GM21390 (cell line): ENCODE data around the gene NRAP.

Experiments used
- ATAC-seq: cut with Tn5 transposase; IDR thresholded peaks from one replicate; pipeline ENCODE4 v1.9.1; 2021; ENCODE audit not compliant: unreplicated experiment

Gene NRAP

GRCh38 chr10:113610631-113611601 lies 52.9 kb downstream of the NRAP start:
- no peak for ATAC-seq

GRCh38 chr10:113609704-113610108 lies 54.1 kb downstream of the NRAP start:
- no peak for ATAC-seq

- ATAC-seq, result no peak
Measured at GRCh38 chr10:113605268-113605978, 58.4 kb downstream of the NRAP start.

- no peak for ATAC-seq
Measured at GRCh38 chr10:113604572-113604971, 59.3 kb downstream of the NRAP start.

GRCh38 chr10:113603057-113603777 lies 60.6 kb downstream of the NRAP start:
- no peak for ATAC-seq

- no peak for ATAC-seq
Measured at GRCh38 chr10:113600569-113600968, 63.3 kb downstream of the NRAP start.

- no peak for ATAC-seq
Measured at GRCh38 chr10:113594652-113595051, 69.2 kb downstream of the NRAP start.

GRCh38 chr10:113592380-113592779 lies 71.5 kb downstream of the NRAP start:
- no peak for ATAC-seq

GRCh38 chr10:113590581-113590980 lies 73.3 kb downstream of the NRAP start:
- no peak for ATAC-seq

GRCh38 chr10:113589201-113589770 lies 74.6 kb downstream of the NRAP start:
- ATAC-seq, result no peak

GRCh38 chr10:113585949-113586348 lies 77.9 kb downstream of the NRAP start:
- ATAC-seq, result no peak

GRCh38 chr10:113583571-113583970 lies 80.3 kb downstream of the NRAP start:
- ATAC-seq, result no peak

GRCh38 chr10:113581092-113581491 lies 82.7 kb downstream of the NRAP start:
- no peak for ATAC-seq

- ATAC-seq, result no peak
Measured at GRCh38 chr10:113578773-113579172, 85.1 kb downstream of the NRAP start.

- ATAC-seq, result no peak
Measured at GRCh38 chr10:113576852-113577251, 87.0 kb downstream of the NRAP start.

GRCh38 chr10:113573368-113573767 lies 90.5 kb downstream of the NRAP start:
- no peak for ATAC-seq

- no peak for ATAC-seq
Measured at GRCh38 chr10:113572520-113573290, 91.1 kb downstream of the NRAP start.

GRCh38 chr10:113569576-113569975 lies 94.3 kb downstream of the NRAP start:
- no peak for ATAC-seq

- ATAC-seq, result no peak
Measured at GRCh38 chr10:113566888-113567287, 97.0 kb downstream of the NRAP start.

GRCh38 chr10:113565364-113565763 lies 98.5 kb downstream of the NRAP start:
- ATAC-seq, result no peak
